ENCODE measurements around the gene NOC4L.
"Not testable (repeated sequence)": the region's sequence is repeated elsewhere in the genome, so short reads cannot be mapped to it uniquely, and the experiment has no call there.

The NOC4L gene

DNA sequence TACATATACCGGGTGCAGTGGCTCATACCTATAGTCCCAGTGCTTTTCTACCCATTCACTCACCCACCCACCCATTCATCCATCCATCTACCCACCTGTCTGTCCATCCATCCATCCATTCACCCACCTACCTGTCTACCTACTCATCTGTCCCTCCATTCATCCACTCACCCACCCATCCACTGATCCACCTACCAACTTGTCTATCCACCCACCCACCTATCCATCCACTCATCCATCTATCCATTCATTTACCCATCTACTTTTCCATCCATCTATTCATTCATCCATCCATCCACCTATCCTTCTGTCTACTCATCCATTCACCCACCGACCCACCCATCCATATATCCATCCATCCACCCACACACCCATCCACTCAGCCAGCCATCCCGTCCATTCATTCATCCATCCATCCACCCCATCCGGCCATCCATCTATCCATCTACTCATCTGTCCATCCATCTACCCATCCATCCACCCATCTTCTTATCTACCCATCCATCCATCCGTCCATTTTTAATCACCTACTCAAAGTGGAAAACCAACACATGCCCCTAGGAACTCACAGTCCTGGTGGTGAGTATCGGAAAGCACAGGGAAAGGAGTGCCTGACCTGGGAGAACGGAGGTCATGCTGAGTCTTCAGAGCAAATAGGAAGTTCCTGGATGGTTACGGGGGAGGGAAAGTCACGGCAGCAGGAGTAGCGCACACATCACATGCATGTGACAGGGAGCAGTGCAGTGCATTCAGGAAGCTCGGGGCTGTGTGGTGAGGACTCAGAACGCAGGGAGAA is 20.1 kb upstream of the NOC4L start:
- no peak for DNase-seq (ENCODE audit: low read depth)

GRCh38 chr12:132124766-132125425 is 19.4 kb upstream of the NOC4L start:
- no peak for DNase-seq (ENCODE audit: low read depth)

- no peak for DNase-seq (ENCODE audit: low read depth)
Measured at GRCh38 chr12:132125736-132126135, 18.5 kb upstream of the NOC4L start.

DNA sequence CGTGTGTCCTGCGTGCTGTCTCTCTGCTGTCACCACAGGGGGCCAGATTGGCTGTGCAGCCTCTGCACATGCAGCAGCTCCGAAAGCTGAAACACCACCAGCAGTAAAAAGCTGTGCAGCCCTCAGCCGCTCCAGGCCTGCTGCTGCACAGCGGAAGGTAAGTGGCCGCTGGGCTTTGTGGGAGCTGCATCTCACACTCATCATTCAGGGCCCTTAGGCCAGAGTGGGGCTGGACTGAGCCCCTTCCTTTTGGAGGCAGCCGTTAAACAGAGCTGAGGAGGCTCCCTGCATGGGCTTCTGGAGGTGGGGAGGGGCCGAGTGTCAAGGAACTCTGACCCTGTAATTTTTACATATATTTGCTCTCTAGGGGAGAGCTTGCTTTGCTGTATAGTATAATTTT is 17.2 kb upstream of the NOC4L start:
- DNase-seq (ENCODE audit: low read depth): no peak

DNA sequence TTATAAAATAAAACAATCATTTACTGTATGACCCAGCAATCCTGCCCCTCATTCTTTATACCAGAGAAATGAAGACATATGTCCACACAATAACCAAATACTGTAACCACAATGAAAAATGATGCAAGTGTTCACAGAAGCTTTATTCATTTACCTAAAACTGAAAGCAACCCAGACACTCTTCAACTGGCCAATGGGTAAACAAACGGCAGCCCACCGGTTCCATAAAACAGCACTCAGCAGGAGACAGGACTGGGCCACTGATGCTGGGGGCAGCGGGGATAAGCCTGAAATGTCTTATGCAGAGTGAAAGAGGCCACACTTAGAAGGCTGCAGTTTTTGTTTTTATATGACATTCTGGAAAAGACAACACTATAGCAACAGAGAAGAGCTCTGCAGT is 15.2 kb upstream of the NOC4L start:
- no peak for DNase-seq (ENCODE audit: low read depth)

GRCh38 chr12:132130690-132131089 is 13.6 kb upstream of the NOC4L start:
- DNase-seq (ENCODE audit: low read depth): no peak

GRCh38 chr12:132131229-132131628 is 13.0 kb upstream of the NOC4L start:
- no peak for DNase-seq (ENCODE audit: low read depth)

DNA sequence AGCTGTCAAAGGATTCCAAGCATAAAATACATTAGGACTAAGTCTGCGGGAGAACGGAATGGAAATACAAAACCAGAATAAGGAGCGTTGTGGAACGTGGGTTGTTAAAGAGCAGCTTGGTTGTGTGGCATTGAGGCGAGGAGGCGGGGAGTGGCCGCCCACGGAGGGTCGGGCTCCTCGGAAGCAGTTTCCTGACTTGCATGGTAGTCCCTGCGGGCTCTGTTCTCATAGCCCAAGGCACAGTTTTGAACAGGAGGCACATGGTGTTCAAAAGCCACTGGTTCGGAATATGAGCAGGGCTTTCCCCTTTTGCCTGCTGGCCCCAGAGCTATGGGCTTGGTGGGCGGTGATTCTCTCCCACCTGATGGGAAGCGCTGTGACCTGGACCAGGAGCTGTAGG is 12.3 kb upstream of the NOC4L start:
- no peak for DNase-seq (ENCODE audit: low read depth)

DNA sequence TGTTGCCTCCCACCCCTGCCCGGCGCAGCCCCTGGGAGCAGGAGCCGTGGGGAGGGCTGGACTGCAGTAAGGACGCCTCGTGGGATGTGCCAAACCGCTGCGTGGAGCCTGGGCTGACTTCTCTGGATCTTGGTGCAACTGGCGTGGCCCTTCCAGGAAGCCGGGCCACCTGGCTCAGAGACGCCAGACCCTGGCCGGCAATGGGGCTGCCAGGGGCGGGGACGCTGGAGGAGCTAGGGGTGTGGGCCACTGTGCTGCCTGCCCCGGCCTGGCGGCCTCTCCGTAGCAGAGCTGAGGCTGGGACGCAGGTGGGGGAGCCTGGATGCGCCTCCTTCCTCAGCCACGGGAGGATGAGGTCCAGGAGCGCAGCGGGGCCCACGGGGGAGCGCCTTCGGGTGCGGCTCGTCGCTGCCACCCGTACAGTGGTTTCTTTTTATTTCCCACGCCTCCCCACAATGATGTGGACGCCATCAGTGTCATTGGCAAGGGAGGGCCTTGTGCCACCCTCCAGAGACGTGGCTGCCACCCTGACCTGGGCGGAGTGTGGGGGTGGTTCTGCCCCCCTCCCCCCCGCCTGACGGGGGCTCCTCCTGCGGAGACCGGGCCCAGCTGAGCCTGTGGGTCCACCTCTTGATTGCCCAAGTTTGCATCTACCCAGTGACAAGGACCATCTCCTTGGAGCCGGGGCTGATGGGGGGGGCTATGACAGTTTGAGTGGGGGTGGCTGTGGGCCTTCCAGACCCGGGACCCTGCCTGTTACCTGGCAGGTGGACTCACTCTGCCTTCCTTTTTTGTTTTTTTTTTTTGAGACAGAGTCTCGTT is 11.4 kb upstream of the NOC4L start:
- no peak for DNase-seq (ENCODE audit: low read depth)

DNA sequence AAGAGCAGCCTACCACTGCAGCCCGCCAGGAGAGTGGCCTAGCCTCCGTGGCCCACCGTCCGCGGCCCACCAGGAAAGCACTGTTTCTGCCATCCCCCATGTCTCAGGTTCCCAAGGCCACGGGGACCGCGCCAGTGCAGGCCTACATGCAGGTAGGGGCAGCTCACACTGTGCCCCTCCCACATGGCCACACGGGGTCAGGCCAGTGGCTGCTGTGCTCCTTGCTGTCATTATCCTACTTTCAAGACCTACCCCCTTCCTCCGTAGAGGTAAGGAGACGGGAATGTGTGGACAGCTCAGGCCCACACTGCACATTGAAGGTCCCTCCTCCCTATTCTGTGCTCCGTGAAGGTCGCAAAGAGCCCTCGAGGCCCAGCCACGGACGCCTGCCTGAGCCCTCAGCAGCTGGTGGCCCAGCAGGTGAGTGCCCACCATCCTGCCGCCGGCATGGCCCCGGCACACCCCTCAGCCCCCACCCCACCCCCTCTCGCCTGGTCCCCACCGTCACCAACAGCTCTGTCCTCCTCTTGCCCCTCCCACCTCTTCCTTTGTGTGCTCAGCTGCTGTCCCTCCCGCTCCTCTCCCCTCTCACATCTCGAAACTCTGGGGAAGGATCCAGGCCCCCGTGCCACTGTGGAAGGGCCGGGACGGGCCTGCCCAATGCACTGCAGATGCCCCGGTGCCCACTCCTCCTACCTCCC is 10.2 kb upstream of the NOC4L start:
- DNase-seq (ENCODE audit: low read depth): no peak

- not testable (repeated sequence) for DNase-seq (ENCODE audit: low read depth)
Measured at GRCh38 chr12:132134653-132135183, 9.5 kb upstream of the NOC4L start.

DNA sequence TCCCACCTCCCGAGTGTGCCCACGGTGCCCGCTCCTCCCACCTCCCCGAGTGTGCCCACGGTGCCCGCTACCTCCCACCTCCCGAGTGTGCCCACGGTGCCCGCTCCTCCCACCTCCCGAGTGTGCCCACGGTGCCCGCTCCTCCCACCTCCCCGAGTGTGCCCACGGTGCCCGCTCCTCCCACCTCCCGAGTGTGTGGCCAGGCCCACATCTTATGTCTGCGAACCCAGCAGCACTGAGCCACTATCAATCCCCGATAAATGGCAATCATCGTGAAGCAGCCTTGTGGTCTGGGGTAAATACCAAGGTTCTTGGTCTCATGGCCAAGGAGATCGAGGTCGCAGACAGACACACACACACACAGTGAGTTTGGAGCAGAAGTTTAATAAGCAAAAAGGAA is 8.0 kb upstream of the NOC4L start:
- not testable (repeated sequence) for DNase-seq (ENCODE audit: low read depth)

GRCh38 chr12:132137483-132138125 is 6.7 kb upstream of the NOC4L start:
- DNase-seq (ENCODE audit: low read depth): no peak

DNA sequence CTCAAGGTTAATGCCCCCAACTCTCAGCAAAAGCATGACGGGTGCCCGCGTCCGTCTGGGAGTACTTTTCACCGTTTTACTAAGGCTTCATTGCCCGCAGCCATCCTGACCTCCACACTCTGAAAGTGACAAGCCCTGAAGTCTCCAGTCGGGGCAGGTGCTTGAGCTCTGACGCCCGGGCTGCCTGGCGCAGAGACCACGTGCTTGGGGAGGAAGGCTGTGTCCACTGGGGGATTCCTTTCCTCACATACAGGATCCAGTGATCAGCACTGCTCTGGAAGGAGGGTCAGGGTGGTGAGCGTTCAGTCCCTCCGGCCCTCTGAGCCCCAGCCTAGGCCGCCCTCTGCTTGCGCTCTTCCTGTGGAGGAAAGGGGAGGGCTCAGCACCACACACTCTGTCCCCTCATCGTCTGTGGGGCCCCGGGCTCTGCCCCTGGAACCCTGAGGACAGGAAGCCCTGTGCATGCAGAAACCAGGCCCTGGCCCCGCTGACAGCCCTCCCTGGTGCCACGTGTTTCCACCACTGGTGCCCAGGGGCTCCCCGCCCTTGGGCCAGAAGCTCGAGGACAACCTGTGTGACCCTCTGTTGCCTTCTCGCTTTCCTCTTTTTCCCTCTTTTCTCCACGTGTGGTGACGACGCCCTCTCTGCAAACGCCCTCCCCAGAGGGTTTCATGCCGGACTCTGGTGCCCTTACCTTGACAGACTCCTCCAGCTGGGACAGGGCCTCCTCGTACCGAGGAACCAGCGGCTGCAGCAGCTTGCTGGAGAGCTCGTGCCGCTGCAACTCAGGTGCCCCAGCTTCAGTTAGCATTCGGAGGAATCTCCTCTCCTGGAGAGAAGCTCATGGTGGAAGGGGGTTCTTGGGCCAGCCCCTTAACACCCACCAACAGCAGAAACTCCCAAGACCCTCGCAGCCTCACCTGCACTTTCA is 5.1 kb upstream of the NOC4L start:
- DNase-seq (ENCODE audit: low read depth): no peak

DNA sequence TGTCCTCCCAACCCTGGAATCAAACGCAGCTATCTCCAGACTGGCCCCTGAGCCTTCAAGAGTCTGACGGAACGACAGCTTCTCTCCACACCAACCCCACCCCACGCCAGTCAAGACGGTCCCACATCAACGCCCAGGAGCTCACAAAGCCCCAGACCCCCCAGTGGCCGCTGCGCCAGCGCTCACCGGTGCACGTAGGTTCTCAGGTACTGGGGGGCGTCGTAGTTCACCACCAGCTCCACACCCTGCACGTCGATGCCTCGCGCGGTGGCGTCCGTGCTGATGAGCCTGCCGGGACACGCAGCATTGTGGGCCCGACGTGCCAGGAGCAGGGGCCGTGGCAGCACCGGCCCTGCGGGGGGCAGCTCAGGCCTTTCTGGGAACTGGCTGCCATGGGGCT is 4.3 kb upstream of the NOC4L start:
- DNase-seq (ENCODE audit: low read depth): no peak

DNA sequence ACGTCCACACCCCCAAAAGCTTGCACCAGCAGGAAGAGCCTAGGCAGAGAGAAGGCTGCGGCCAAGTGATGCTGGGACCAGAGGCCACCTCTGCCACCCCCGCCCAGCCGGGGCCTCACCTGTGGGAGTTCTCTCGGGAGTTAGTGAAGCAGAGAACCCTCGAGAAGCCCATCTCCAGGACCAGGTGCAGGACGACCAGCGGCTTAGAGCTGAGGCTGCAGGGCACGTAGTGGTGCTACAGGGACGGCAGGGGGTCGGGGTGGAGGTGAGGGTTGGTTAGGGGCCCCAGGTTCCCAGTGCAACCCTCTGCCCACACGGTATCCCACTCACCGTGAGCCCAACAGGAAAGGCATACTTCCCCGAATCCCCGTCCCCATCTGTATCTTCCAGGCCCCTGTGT is 3.8 kb upstream of the NOC4L start:
- no peak for DNase-seq (ENCODE audit: low read depth)

GRCh38 chr12:132140918-132141841 is 3.1 kb upstream of the NOC4L start:
- DNase-seq (ENCODE audit: low read depth): no peak

- no peak for DNase-seq (ENCODE audit: low read depth)
Measured at GRCh38 chr12:132141976-132142678, 2.1 kb upstream of the NOC4L start.
